Breast epithelium (tissue), 3 donors: ENCODE results near the gene SLC39A13.

ENCODE experiments used
- CTCF ChIP-seq, 3 donors: fragments of 450-650 bp; IDR thresholded peaks; one replicate each; pipeline ENCODE4 v1.5.1; 2016 to 2017; ENCODE audit warnings: antibody characterized with exemption in 3 of 3, mild to moderate bottlenecking in 3 of 3, moderate library complexity in 3 of 3
- POLR2A ChIP-seq: fragments of 450-650 bp; IDR thresholded peaks from one replicate; pipeline ENCODE4 v1.6.1; 2016; ENCODE audit warnings: antibody characterized with exemption, mild to moderate bottlenecking, moderate library complexity
- POLR2AphosphoS5 ChIP-seq, 3 donors: sonication (generic); formaldehyde crosslinking; IDR thresholded peaks; one replicate each; pipeline ENCODE4 v1.6.1; 2017; ENCODE audit warnings: antibody characterized with exemption in 3 of 3

- TF ChIP-seq POLR2A: no peak
- TF ChIP-seq CTCF (IDR thresholded peaks at IDR 0.05): no peak
- TF ChIP-seq POLR2AphosphoS5 (IDR thresholded peaks at IDR 0.05): no peak
Measured at GRCh38 chr11:47448566-47449427, 40.4 kb downstream of the SLC39A13 start, which contains the start of gene RAPSN.
